Fibroblast of the aortic adventitia (primary cell): Measurements from ENCODE around the gene NCBP2L. TPM values are rescaled to one million over a fixed set of nuclear protein-coding genes. Genes with fewer than 3 reads are reported as not detected.

Source experiments
- DNase-seq: peaks from one replicate; pipeline ENCODE4 v3.0.0-alpha.2; 2010; ENCODE audit warnings: low read depth
- H3K4me3 ChIP-seq: 2 replicates; pipeline ENCODE4 v1.5.1; 2011; ENCODE audit warnings: low read depth, mild to moderate bottlenecking, control low read depth, low read length, moderate library complexity
- CTCF ChIP-seq: IDR thresholded peaks from 2 replicates; pipeline ENCODE4 v1.5.1; 2011; ENCODE audit warnings: mild to moderate bottlenecking, low read length, control low read depth, inconsistent platforms; ENCODE audit not compliant: insufficient read depth
- total RNA-seq: library from RNA; depleted of rRNA; stranded (reverse); fragments of >200 nt; gene quantifications from 2 replicates; pipeline ENCODE4 v1.2.3, GENCODE V29; 2012; ENCODE audit warnings: low replicate concordance

Gene NCBP2L
- total RNA-seq, 1 donor, result not detected

- DNase-seq, result no peak
- TF ChIP-seq CTCF, result no peak
- H3K4me3 ChIP-seq, result no peak overlapping the region
Observed at GRCh38 chrX:107752043-107752442, 25.5 kb upstream of the NCBP2L start.

GRCh38 chrX:107752714-107753113 lies 24.8 kb upstream of the NCBP2L start:
- no peak overlapping the region for H3K4me3 ChIP-seq
- DNase-seq, result no peak
- no peak for TF ChIP-seq CTCF

GRCh38 chrX:107753187-107753586 lies 24.3 kb upstream of the NCBP2L start:
- no peak overlapping the region for H3K4me3 ChIP-seq
- DNase-seq, result no peak
- no peak for TF ChIP-seq CTCF

- DNase-seq, result no peak
- TF ChIP-seq CTCF, result no peak
- H3K4me3 ChIP-seq, result no peak overlapping the region
Observed at GRCh38 chrX:107755721-107756120, 21.8 kb upstream of the NCBP2L start.

GRCh38 chrX:107758231-107758766 lies 19.2 kb upstream of the NCBP2L start:
- no peak for DNase-seq
- TF ChIP-seq CTCF, result no peak
- H3K4me3 ChIP-seq, result no peak overlapping the region

- TF ChIP-seq CTCF, result no peak
- no peak overlapping the region for H3K4me3 ChIP-seq
- DNase-seq, result no peak
Observed at GRCh38 chrX:107760304-107761077, 17.0 kb upstream of the NCBP2L start.
